HFFc6 (cell line): ENCODE data around the gene SPRY1. TPM values are rescaled to one million over a fixed set of nuclear protein-coding genes. Genes with fewer than 3 reads are reported as not detected.

ENCODE experiments used
- DNase-seq: peaks from one replicate; pipeline ENCODE4 v3.0.0-alpha.2; 2018
- H3K27ac Mint-ChIP-seq: 2 replicates; pipeline ENCODE4 v1.8.0; 2020; ENCODE audit warnings: mild to moderate bottlenecking, mixed read lengths
- H3K27me3 Mint-ChIP-seq: 2 replicates; pipeline ENCODE4 v1.8.0; 2021; ENCODE audit warnings: mild to moderate bottlenecking, moderate library complexity, mixed read lengths; ENCODE audit not compliant: insufficient read depth
- H3K36me3 Mint-ChIP-seq: 2 replicates; pipeline ENCODE4 v1.8.0; 2021; ENCODE audit warnings: low read depth, mixed read lengths
- H3K4me1 Mint-ChIP-seq: 2 replicates; pipeline ENCODE4 v1.8.0; 2020; ENCODE audit warnings: low read depth, mixed read lengths
- H3K4me3 Mint-ChIP-seq: 2 replicates; pipeline ENCODE4 v1.8.0; 2020; ENCODE audit warnings: mild to moderate bottlenecking, moderate library complexity, mixed read lengths
- H3K9me3 Mint-ChIP-seq: 2 replicates; pipeline ENCODE4 v1.8.0; 2020; ENCODE audit warnings: mild to moderate bottlenecking, mixed read lengths
- total RNA-seq, 6 experiments: library from RNA; stranded (reverse); fragmentation: NEBNext Ultra II Directional; extraction: Animal tissue kit (Norgen Biotek cat#: 25700); gene quantifications; 2 replicates in 1 of 6; 3 replicates in 5 of 6; pipeline ENCODE4 v1.2.3, GENCODE V29; 2021
- TF ChIP-seq, protein P1 (sequence below): fragments of 200-600 bp; sonication (generic); IDR thresholded peaks from 2 replicates; pipeline ENCODE4 v1.5.0; 2021; ENCODE audit warnings: antibody characterized with exemption, mild to moderate bottlenecking

Gene SPRY1
- total RNA-seq, 6 experiments from 2014 or later = 0.41 to 1.6 (median 0.56) TPM

DNA sequence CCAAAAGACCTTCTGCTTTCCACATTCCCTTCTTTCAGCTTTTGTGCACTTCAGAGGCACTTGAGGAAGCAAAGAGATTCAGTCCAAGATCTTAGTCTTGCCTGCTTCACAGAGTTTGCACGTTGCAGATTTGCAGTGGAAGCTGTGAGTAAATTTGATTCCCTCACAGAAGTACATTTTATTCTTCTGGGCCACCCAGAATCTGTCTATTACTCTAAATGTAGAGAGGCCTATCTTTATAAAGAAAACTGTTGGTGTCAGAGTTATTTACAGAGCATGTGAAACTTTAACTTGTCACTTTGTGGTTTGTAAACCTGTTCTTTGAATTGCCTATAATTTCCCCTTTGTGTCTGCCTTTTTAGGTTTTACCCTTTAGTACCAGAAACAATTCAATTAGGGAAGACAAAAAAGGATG, 15.5 kb downstream of the SPRY1 start:
- Mint-ChIP-seq H3K27me3 (peaks cover 1% of the 10 kb centered on the region; the same call in 1 of the 2 replicates), H3K9me3 (no peaks in the 10 kb centered on the region), H3K36me3 (no peaks in the 10 kb centered on the region), H3K4me3 (no peak overlapping the region), H3K27ac (no peak overlapping the region), H3K4me1 (peaks cover 44% of the 10 kb centered on the region)
- TF ChIP-seq, protein P1, sequence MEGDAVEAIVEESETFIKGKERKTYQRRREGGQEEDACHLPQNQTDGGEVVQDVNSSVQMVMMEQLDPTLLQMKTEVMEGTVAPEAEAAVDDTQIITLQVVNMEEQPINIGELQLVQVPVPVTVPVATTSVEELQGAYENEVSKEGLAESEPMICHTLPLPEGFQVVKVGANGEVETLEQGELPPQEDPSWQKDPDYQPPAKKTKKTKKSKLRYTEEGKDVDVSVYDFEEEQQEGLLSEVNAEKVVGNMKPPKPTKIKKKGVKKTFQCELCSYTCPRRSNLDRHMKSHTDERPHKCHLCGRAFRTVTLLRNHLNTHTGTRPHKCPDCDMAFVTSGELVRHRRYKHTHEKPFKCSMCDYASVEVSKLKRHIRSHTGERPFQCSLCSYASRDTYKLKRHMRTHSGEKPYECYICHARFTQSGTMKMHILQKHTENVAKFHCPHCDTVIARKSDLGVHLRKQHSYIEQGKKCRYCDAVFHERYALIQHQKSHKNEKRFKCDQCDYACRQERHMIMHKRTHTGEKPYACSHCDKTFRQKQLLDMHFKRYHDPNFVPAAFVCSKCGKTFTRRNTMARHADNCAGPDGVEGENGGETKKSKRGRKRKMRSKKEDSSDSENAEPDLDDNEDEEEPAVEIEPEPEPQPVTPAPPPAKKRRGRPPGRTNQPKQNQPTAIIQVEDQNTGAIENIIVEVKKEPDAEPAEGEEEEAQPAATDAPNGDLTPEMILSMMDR = no peak
- no peak for DNase-seq

DNA sequence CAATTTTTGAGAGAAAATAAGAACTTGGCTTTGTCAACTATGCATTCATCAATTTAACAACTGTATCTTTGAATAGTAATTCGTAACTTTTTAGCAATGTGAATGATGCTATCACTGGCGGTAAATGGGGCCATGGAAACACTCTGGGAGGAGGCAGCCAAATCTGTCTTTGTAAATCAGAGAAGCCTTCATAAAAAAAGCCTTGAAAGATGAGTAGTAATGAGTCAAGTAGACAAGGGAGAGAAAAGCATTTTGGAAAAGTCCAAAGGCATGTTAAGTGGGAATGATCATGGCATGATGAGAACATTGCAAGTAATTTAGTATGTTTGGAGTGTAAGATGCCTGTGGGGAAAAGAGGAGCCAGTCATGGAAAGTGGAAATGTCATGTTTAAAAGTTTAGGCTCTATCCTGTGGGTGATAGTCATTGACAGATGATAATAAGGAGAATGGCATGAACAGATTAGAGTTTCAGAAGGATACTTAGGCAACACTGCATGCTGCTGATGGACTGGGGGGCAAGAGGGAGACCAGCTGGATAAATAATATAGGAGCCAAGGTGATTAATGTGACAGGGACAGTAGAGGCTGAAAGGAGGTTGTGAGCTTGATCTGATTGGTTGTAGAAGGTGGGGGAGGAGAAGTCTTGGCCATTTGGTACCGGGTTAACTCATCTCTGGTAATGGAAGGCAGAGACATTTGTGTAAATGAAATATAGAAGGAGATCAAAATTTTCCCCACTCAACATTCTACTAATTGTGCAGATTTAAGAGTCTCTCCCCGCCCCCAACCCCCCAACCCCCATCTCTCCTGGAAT, 16.3 kb downstream of the SPRY1 start:
- H3K9me3 Mint-ChIP-seq = no peaks in the 10 kb centered on the region
- no peak for DNase-seq
- no peak overlapping the region for H3K4me3 Mint-ChIP-seq
- no peak overlapping the region for H3K27ac Mint-ChIP-seq
- TF ChIP-seq, protein P1 = no peak
- H3K4me1 Mint-ChIP-seq = peaks cover 52% of the 10 kb centered on the region
- no peaks in the 10 kb centered on the region for H3K36me3 Mint-ChIP-seq
- peaks cover 1% of the 10 kb centered on the region; the same call in 1 of the 2 replicates for H3K27me3 Mint-ChIP-seq

DNA sequence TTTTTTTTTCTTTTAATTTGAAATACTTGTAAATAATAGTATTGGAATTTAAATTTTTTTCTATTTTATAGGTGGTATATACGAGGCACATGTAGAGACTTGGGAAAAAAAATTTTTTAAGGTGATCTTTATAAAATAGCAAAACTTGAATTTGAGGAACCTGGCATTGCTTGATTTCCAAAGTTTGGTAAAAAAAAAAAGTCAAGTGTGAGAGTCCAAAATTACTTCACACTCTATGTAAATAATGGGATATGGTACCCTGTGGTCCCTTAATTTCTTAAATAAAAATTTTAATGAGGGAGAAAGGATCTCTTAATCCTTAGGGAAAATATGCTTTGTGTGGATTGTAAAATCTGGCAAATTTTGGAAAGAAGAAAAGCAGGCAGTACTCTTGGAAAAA, 19.0 kb downstream of the SPRY1 start:
- no peaks in the 10 kb centered on the region for H3K9me3 Mint-ChIP-seq
- H3K27ac Mint-ChIP-seq = no peak overlapping the region
- no peaks in the 10 kb centered on the region for H3K36me3 Mint-ChIP-seq
- H3K27me3 Mint-ChIP-seq = peaks cover 1% of the 10 kb centered on the region; the same call in 1 of the 2 replicates
- TF ChIP-seq, protein P1 = no peak
- no peak overlapping the region for H3K4me3 Mint-ChIP-seq
- H3K4me1 Mint-ChIP-seq = peaks cover 64% of the 10 kb centered on the region
- DNase-seq = no peak

DNA sequence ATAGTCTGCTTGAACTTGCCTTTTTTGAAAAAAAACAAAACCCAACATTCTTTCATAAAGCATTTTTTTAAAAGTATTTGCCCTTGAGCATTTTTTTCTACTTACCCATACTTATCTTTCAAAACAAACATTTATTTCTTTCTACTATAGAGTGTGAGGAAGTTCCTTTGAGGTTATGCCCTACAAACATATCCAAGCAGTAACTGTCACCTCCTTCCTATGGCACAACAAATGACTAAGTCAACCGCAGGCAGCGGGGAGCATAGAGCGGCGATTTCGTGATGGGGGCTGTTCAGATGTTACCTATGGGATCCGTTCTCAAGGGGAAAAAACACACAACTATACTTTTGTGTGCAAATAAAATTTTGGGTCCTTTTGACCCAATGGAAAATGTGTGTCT, 19.4 kb downstream of the SPRY1 start:
- DNase-seq = peak; percentile 31

DNA sequence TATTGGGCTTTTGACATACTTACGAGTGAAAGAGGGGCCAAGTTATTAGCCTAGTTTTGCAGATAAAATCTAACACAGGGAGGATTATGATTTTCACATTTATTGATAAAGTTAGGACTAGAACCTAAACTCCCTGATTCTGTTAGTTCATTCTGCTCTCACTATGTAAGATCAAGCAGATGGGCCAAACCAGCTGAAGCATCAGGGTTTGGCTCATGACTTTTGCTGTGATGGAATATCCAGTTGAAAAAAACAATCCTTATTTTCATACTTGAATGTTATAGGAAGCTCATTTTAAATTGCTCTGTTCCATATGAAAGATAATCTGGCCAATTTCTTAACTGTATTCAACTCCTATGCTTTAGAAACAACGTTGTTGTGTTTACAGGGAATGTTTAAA, 21.2 kb downstream of the SPRY1 start:
- Mint-ChIP-seq H3K4me3 (peak overlapping the region; percentile 81), H3K9me3 (no peaks in the 10 kb centered on the region), H3K36me3 (no peaks in the 10 kb centered on the region), H3K27ac (peak overlapping the region; percentile 87), H3K27me3 (peaks cover 1% of the 10 kb centered on the region; the same call in 1 of the 2 replicates), H3K4me1 (peaks cover 56% of the 10 kb centered on the region)
- DNase-seq = no peak
- TF ChIP-seq, protein P1 = no peak

More for the DNA sequence above, 19.4 kb downstream of the SPRY1 start:
- no peaks in the 10 kb centered on the region for H3K9me3 Mint-ChIP-seq
- H3K4me3 Mint-ChIP-seq = no peak overlapping the region
- H3K27me3 Mint-ChIP-seq = peaks cover 1% of the 10 kb centered on the region; the same call in 1 of the 2 replicates
- no peak overlapping the region for H3K27ac Mint-ChIP-seq
- peaks cover 64% of the 10 kb centered on the region for H3K4me1 Mint-ChIP-seq
- no peaks in the 10 kb centered on the region for H3K36me3 Mint-ChIP-seq
- TF ChIP-seq, protein P1 = no peak
